ENCODE results near the gene THBS2.

Gene THBS2

DNA sequence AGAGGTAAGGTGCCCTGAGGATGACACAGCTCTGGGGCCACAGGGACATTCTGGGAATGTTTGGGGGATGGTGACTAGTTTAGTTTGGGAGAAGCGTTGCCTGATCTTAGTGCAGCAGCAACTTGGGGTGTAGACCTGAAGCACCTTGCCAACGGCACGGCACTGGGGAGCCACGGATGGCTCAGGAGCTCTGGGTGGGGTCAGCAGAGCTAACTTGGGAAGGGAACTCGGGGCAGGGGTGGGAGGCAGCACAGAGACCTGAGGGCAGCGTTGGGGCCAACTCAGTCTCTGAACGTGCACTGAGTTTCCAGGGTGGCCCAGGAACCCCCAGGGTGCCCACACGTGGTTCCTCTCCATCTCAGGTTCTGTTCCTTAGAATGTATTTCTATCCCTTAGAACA, 14.9 kb downstream of the THBS2 start:
- Histone ChIP-seq H3K27ac (ENCODE audit: poor library complexity, severe bottlenecking) (no peak overlapping the region), H3K4me1 (ENCODE audit: insufficient read depth, poor library complexity, severe bottlenecking) (no peaks in the 10 kb centered on the region), H3K27me3 (ENCODE audit: insufficient read depth, poor library complexity, severe bottlenecking) (no peaks in the 10 kb centered on the region), H3K4me3 (ENCODE audit: severe bottlenecking) (no peak overlapping the region), H3K36me3 (ENCODE audit: low read depth) (no peaks in the 10 kb centered on the region), H3K9me3 (ENCODE audit: severe bottlenecking) (no peaks in the 10 kb centered on the region)
- TF ChIP-seq, protein P1, sequence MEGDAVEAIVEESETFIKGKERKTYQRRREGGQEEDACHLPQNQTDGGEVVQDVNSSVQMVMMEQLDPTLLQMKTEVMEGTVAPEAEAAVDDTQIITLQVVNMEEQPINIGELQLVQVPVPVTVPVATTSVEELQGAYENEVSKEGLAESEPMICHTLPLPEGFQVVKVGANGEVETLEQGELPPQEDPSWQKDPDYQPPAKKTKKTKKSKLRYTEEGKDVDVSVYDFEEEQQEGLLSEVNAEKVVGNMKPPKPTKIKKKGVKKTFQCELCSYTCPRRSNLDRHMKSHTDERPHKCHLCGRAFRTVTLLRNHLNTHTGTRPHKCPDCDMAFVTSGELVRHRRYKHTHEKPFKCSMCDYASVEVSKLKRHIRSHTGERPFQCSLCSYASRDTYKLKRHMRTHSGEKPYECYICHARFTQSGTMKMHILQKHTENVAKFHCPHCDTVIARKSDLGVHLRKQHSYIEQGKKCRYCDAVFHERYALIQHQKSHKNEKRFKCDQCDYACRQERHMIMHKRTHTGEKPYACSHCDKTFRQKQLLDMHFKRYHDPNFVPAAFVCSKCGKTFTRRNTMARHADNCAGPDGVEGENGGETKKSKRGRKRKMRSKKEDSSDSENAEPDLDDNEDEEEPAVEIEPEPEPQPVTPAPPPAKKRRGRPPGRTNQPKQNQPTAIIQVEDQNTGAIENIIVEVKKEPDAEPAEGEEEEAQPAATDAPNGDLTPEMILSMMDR (IDR thresholded peaks at IDR 0.05; ENCODE audit: poor library complexity, severe bottlenecking) = no peak
- no peak for DNase-seq (ENCODE audit: low spot score)
- no peak for ATAC-seq (ENCODE audit: low read depth)

DNA sequence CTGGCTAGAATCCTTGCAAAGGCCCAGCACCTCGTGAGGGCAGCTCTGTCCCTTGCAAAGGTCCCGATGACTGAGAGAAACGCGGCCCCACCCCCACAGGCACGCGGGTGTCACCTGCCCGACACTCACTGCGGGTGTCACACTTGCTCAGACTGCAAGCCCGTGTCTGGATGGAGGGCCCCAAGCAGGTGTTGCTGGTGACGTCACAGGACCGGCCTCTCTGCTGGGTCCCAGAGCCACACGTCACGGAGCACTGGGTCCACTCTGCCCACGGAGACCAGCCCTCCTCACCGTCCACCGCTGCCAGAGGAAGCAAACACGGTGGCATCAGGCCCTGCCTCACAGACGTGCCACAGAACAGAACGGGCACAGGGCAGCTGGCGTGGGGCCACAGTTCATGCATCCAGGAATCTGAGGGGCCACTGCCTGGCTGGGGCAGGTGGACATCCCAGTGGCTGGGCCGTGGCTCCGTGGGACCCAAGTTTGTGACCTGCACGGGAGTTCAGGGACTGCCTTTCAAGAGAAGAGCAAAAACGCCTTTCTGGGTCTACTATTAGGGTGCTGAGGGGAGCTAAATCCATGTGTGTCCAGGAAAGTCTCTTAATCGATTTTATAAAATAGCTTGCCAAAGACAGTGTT, 16.0 kb downstream of the THBS2 start:
- H3K27ac ChIP-seq (ENCODE audit: poor library complexity, severe bottlenecking) = no peak overlapping the region
- no peaks in the 10 kb centered on the region for H3K4me1 ChIP-seq (ENCODE audit: insufficient read depth, poor library complexity, severe bottlenecking)
- DNase-seq (ENCODE audit: low spot score) (no peak), ATAC-seq (ENCODE audit: low read depth) (no peak)
- no peaks in the 10 kb centered on the region for H3K9me3 ChIP-seq (ENCODE audit: severe bottlenecking)
- no peak overlapping the region for H3K4me3 ChIP-seq (ENCODE audit: severe bottlenecking)
- TF ChIP-seq, protein P1 (IDR thresholded peaks at IDR 0.05; ENCODE audit: poor library complexity, severe bottlenecking) = no peak
- H3K27me3 ChIP-seq (ENCODE audit: insufficient read depth, poor library complexity, severe bottlenecking) = no peaks in the 10 kb centered on the region
- H3K36me3 ChIP-seq (ENCODE audit: low read depth) = no peaks in the 10 kb centered on the region

DNA sequence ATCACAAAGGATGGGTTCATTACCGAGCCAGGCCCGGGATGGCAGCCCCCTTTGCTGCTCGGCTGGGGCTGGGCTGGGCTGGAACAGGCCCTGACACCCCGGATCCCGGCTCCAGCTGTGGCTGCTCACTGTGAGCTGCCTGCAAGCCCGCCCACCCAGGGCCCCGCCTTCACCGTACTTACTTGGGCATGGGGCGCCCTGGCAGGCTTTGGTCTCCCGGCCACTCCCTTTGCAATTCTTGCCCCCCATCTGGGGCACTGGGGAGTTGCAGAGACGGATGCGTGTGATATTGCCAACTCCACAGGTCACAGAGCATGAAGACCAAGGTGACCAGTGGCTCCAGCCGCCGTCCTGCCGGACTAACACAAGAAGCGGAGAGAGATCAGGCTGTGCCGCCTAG, 16.7 kb downstream of the THBS2 start:
- Histone ChIP-seq H3K27me3 (ENCODE audit: insufficient read depth, poor library complexity, severe bottlenecking) (no peaks in the 10 kb centered on the region), H3K4me3 (ENCODE audit: severe bottlenecking) (no peak overlapping the region), H3K27ac (ENCODE audit: poor library complexity, severe bottlenecking) (no peak overlapping the region), H3K4me1 (ENCODE audit: insufficient read depth, poor library complexity, severe bottlenecking) (no peaks in the 10 kb centered on the region), H3K36me3 (ENCODE audit: low read depth) (no peaks in the 10 kb centered on the region), H3K9me3 (ENCODE audit: severe bottlenecking) (no peaks in the 10 kb centered on the region)
- no peak for DNase-seq (ENCODE audit: low spot score)
- TF ChIP-seq, protein P1 (IDR thresholded peaks at IDR 0.05; ENCODE audit: poor library complexity, severe bottlenecking) = no peak
- ATAC-seq (ENCODE audit: low read depth) = no peak

- TF ChIP-seq, protein P1 (IDR thresholded peaks at IDR 0.05; ENCODE audit: poor library complexity, severe bottlenecking) = no peak
- Histone ChIP-seq H3K36me3 (ENCODE audit: low read depth) (no peaks in the 10 kb centered on the region), H3K9me3 (ENCODE audit: severe bottlenecking) (no peaks in the 10 kb centered on the region), H3K4me1 (ENCODE audit: insufficient read depth, poor library complexity, severe bottlenecking) (no peaks in the 10 kb centered on the region), H3K27ac (ENCODE audit: poor library complexity, severe bottlenecking) (no peak overlapping the region), H3K27me3 (ENCODE audit: insufficient read depth, poor library complexity, severe bottlenecking) (no peaks in the 10 kb centered on the region), H3K4me3 (ENCODE audit: severe bottlenecking) (no peak overlapping the region)
- no peak for ATAC-seq (ENCODE audit: low read depth)
- DNase-seq (ENCODE audit: low spot score) = no peak
Observed at GRCh38 chr6:169236545-169236944, 17.1 kb downstream of the THBS2 start.

DNA sequence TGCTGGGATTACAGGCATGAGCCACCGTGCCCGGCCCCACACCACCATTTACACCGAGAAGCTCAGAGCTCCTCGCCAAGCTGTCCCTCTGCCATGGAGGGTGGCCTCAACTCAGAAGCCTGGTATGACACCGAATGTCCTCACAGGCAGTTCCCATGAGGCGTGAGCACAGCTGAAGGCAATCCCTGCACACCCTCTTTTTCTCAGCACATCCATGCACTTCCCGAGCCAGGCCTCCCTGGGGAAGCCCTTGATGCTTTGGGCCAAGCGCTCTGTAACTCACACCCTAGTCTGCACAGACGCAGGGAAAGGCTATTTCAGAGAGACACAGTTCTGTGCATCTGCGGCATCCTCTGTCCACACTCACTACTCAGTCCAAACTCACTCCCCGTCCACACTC, 18.4 kb downstream of the THBS2 start:
- Histone ChIP-seq H3K36me3 (ENCODE audit: low read depth) (no peaks in the 10 kb centered on the region), H3K4me1 (ENCODE audit: insufficient read depth, poor library complexity, severe bottlenecking) (no peaks in the 10 kb centered on the region), H3K27me3 (ENCODE audit: insufficient read depth, poor library complexity, severe bottlenecking) (no peaks in the 10 kb centered on the region), H3K4me3 (ENCODE audit: severe bottlenecking) (no peak overlapping the region), H3K9me3 (ENCODE audit: severe bottlenecking) (no peaks in the 10 kb centered on the region), H3K27ac (ENCODE audit: poor library complexity, severe bottlenecking) (no peak overlapping the region)
- ATAC-seq (ENCODE audit: low read depth) = no peak
- DNase-seq (ENCODE audit: low spot score) = no peak
- TF ChIP-seq, protein P1 (IDR thresholded peaks at IDR 0.05; ENCODE audit: poor library complexity, severe bottlenecking) = no peak

Data from RWPE2 (cell line).